Suprapubic skin (tissue), 3 donors: Measurements from ENCODE around the gene MRPL14.

ENCODE experiments used
- EP300 ChIP-seq: sonication (generic); formaldehyde crosslinking; IDR thresholded peaks from one replicate; pipeline ENCODE4 v1.6.1; 2017; ENCODE audit warnings: antibody characterized with exemption
- TF ChIP-seq, protein P1 (sequence below), 2 donors: fragments of 200-600 bp in 1 of 2; fragments of 450-650 bp in 1 of 2; sonication (generic) in 1 of 2; IDR thresholded peaks; one replicate each; pipeline ENCODE4 v1.5.1; 2016 to 2019; ENCODE audit warnings: antibody characterized with exemption in 2 of 2, mild to moderate bottlenecking in 1 of 2, moderate library complexity in 1 of 2

DNA sequence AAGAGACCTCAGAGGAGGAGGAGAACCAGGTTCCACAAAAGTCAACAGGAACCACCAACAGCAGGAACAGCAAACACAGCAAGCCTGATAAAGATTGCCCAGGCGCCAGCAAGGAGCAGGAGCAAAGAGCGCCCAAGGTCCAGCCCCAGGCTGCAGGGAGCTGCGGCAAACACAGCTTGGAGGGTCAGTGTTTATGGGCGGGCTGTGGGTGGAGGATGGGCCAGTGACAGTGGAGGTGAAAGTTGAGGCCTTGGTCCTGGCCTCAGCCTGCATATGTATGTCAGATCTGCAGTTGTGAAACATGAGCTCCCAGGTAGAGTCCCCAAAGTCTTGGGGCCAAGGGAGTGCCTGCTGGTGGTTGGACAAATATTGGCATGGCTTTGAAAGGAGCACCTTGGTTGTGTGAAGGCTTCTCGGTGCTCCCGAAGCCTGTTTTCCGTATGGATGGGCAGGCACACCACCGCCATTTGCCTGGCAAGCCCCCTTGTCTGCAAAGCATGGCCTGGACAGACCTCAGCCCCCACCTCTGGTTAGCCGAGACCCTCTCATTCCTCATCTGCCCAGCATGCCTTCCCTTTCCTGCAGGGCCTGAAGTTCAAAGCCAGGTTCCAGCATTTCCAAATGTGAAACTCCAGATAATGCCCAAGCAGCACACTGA, 29.4 kb upstream of the MRPL14 start:
- TF ChIP-seq EP300: no peak
- TF ChIP-seq, protein P1, sequence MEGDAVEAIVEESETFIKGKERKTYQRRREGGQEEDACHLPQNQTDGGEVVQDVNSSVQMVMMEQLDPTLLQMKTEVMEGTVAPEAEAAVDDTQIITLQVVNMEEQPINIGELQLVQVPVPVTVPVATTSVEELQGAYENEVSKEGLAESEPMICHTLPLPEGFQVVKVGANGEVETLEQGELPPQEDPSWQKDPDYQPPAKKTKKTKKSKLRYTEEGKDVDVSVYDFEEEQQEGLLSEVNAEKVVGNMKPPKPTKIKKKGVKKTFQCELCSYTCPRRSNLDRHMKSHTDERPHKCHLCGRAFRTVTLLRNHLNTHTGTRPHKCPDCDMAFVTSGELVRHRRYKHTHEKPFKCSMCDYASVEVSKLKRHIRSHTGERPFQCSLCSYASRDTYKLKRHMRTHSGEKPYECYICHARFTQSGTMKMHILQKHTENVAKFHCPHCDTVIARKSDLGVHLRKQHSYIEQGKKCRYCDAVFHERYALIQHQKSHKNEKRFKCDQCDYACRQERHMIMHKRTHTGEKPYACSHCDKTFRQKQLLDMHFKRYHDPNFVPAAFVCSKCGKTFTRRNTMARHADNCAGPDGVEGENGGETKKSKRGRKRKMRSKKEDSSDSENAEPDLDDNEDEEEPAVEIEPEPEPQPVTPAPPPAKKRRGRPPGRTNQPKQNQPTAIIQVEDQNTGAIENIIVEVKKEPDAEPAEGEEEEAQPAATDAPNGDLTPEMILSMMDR (IDR thresholded peaks at IDR 0.05): no peak
